ENCODE data around the gene PRAMEF2. TPM values are rescaled to one million over a fixed set of nuclear protein-coding genes. Genes with fewer than 3 reads are reported as not detected.
A peak's percentile ranks its signal among the peaks of the same experiment; 100 is the strongest.
"Not testable (repeated sequence)": the region's sequence is repeated elsewhere in the genome, so short reads cannot be mapped to it uniquely, and the experiment has no call there.

The PRAMEF2 gene
- total RNA-seq (not detected), polyA plus RNA-seq (not detected)

- H3K9me3 ChIP-seq (ENCODE audit: low read length); H3K4me1 Mint-ChIP-seq; CTCF ChIA-PET; H3K9me3 Mint-ChIP-seq; H3K4me3 Mint-ChIP-seq; H3K27ac ChIP-seq (ENCODE audit: low read depth, low read length); H3K27ac Mint-ChIP-seq; POLR2A ChIA-PET; H3K36me3 ChIP-seq (ENCODE audit: insufficient read depth, low read length); H3K36me3 Mint-ChIP-seq; H3K27me3 ChIP-seq (ENCODE audit: insufficient read depth, low read length, poor library complexity, severe bottlenecking); DNase-seq; H3K4me3 ChIP-seq (ENCODE audit: low read length); H3K4me1 ChIP-seq (ENCODE audit: insufficient read depth, low read length): not testable (repeated sequence)
- H3K27me3 Mint-ChIP-seq = peaks cover 11 to 17% of the 10 kb centered on the region in 2 donors
These were observed at the start of gene PRAMEF2 for GRCh38 chr1:12856786-12857185. TSS of gene PRAMEF2 (plus strand) at chr1:12857086. CDS start at chr1:12859010, 1,924 bp downstream.

- H3K9me3 Mint-ChIP-seq = peaks cover 4 to 11% (median 9%) of the 10 kb centered on the region in 5 donors
- peaks cover 19 to 51% of the 10 kb centered on the region in 2 donors for H3K27me3 Mint-ChIP-seq
- ChIA-PET CTCF (no interaction called here), POLR2A (no interaction called here)
- Histone ChIP-seq H3K27me3 (ENCODE audit: insufficient read depth, low read length, poor library complexity, severe bottlenecking) (no peaks in the 10 kb centered on the region), H3K4me3 (ENCODE audit: low read length) (no peak overlapping the region), H3K4me1 (ENCODE audit: insufficient read depth, low read length) (no peaks in the 10 kb centered on the region), H3K9me3 (ENCODE audit: low read length) (no peaks in the 10 kb centered on the region), H3K36me3 (ENCODE audit: insufficient read depth, low read length) (no peaks in the 10 kb centered on the region), H3K27ac (ENCODE audit: low read depth, low read length) (peak overlapping the region; percentile 24)
- H3K27ac Mint-ChIP-seq = no peak overlapping the region
- no peak for DNase-seq
- H3K4me3 Mint-ChIP-seq = no peak overlapping the region
- H3K4me1 Mint-ChIP-seq = no peaks in the 10 kb centered on the region
- peaks cover 0 to 2% (median 0%) of the 10 kb centered on the region in 3 donors for H3K36me3 Mint-ChIP-seq
These were observed 47.0 kb upstream of the PRAMEF2 start for GRCh38 chr1:12809933-12810332.

GRCh38 chr1:12810691-12811408 is 46.0 kb upstream of the PRAMEF2 start:
- Histone ChIP-seq H3K4me1 (ENCODE audit: insufficient read depth, low read length) (no peaks in the 10 kb centered on the region), H3K9me3 (ENCODE audit: low read length) (no peaks in the 10 kb centered on the region), H3K27me3 (ENCODE audit: insufficient read depth, low read length, poor library complexity, severe bottlenecking) (no peaks in the 10 kb centered on the region), H3K36me3 (ENCODE audit: insufficient read depth, low read length) (no peaks in the 10 kb centered on the region), H3K27ac (ENCODE audit: low read depth, low read length) (peak overlapping the region; percentile 24), H3K4me3 (ENCODE audit: low read length) (no peak overlapping the region)
- H3K27me3 Mint-ChIP-seq = peaks cover 21 to 42% of the 10 kb centered on the region in 2 donors
- POLR2A ChIA-PET = no interaction called here
- CTCF ChIA-PET = no interaction called here
- H3K27ac Mint-ChIP-seq = no peak overlapping the region
- peaks cover 0 to 6% (median 5%) of the 10 kb centered on the region in 5 donors for H3K9me3 Mint-ChIP-seq
- DNase-seq = no peak
- H3K36me3 Mint-ChIP-seq = peaks cover 0 to 2% (median 0%) of the 10 kb centered on the region in 3 donors
- H3K4me1 Mint-ChIP-seq = no peaks in the 10 kb centered on the region
- H3K4me3 Mint-ChIP-seq = no peak overlapping the region

- Mint-ChIP-seq H3K4me1 (no peaks in the 10 kb centered on the region), H3K27me3 (peaks cover 18 to 36% of the 10 kb centered on the region in 2 donors), H3K36me3 (peaks cover 0 to 2% (median 0%) of the 10 kb centered on the region in 3 donors), H3K4me3 (no peak overlapping the region), H3K9me3 (peaks cover 0 to 5% (median 1%) of the 10 kb centered on the region in 5 donors), H3K27ac (no peak overlapping the region)
- no peaks in the 10 kb centered on the region for H3K36me3 ChIP-seq (ENCODE audit: insufficient read depth, low read length)
- no peaks in the 10 kb centered on the region for H3K27me3 ChIP-seq (ENCODE audit: insufficient read depth, low read length, poor library complexity, severe bottlenecking)
- no peak for DNase-seq
- POLR2A ChIA-PET = no interaction called here
- no peak overlapping the region for H3K4me3 ChIP-seq (ENCODE audit: low read length)
- CTCF ChIA-PET = no interaction called here
- H3K4me1 ChIP-seq (ENCODE audit: insufficient read depth, low read length) = no peaks in the 10 kb centered on the region
- H3K9me3 ChIP-seq (ENCODE audit: low read length) = no peaks in the 10 kb centered on the region
- no peak overlapping the region for H3K27ac ChIP-seq (ENCODE audit: low read depth, low read length)
These were observed 45.5 kb upstream of the PRAMEF2 start for GRCh38 chr1:12811409-12811784.

- CTCF ChIA-PET; H3K9me3 ChIP-seq (ENCODE audit: low read length); H3K4me1 Mint-ChIP-seq; H3K4me1 ChIP-seq (ENCODE audit: insufficient read depth, low read length); H3K27ac Mint-ChIP-seq; H3K9me3 Mint-ChIP-seq; POLR2A ChIA-PET; H3K4me3 Mint-ChIP-seq; H3K36me3 ChIP-seq (ENCODE audit: insufficient read depth, low read length); H3K4me3 ChIP-seq (ENCODE audit: low read length); DNase-seq; H3K36me3 Mint-ChIP-seq; H3K27me3 ChIP-seq (ENCODE audit: insufficient read depth, low read length, poor library complexity, severe bottlenecking); H3K27ac ChIP-seq (ENCODE audit: low read depth, low read length): not testable (repeated sequence)
- H3K27me3 Mint-ChIP-seq = peaks cover 11 to 24% of the 10 kb centered on the region in 2 donors
These were observed 37.8 kb upstream of the PRAMEF2 start for GRCh38 chr1:12819061-12819460.

GRCh38 chr1:12831310-12831709 is 25.6 kb upstream of the PRAMEF2 start, which contains the start of gene PRAMEF11:
TSS of gene PRAMEF11 (minus strand) at chr1:12831410. CDS start at chr1:12828789, 2,621 bp downstream.
- CTCF ChIA-PET; H3K27ac Mint-ChIP-seq; H3K4me3 Mint-ChIP-seq; H3K4me1 Mint-ChIP-seq; POLR2A ChIA-PET; H3K4me1 ChIP-seq (ENCODE audit: insufficient read depth, low read length); DNase-seq; H3K9me3 ChIP-seq (ENCODE audit: low read length); H3K36me3 Mint-ChIP-seq; H3K27me3 ChIP-seq (ENCODE audit: insufficient read depth, low read length, poor library complexity, severe bottlenecking); H3K9me3 Mint-ChIP-seq; H3K27ac ChIP-seq (ENCODE audit: low read depth, low read length); H3K36me3 ChIP-seq (ENCODE audit: insufficient read depth, low read length); H3K4me3 ChIP-seq (ENCODE audit: low read length): not testable (repeated sequence)
- peaks cover 6 to 26% of the 10 kb centered on the region in 2 donors for H3K27me3 Mint-ChIP-seq

GRCh38 chr1:12833251-12833650 is 23.6 kb upstream of the PRAMEF2 start:
- H3K27ac Mint-ChIP-seq; H3K36me3 ChIP-seq (ENCODE audit: insufficient read depth, low read length); H3K4me3 Mint-ChIP-seq; H3K4me1 ChIP-seq (ENCODE audit: insufficient read depth, low read length); H3K9me3 Mint-ChIP-seq; H3K36me3 Mint-ChIP-seq; H3K4me3 ChIP-seq (ENCODE audit: low read length); H3K27me3 ChIP-seq (ENCODE audit: insufficient read depth, low read length, poor library complexity, severe bottlenecking); H3K4me1 Mint-ChIP-seq; H3K9me3 ChIP-seq (ENCODE audit: low read length); CTCF ChIA-PET; POLR2A ChIA-PET; DNase-seq; H3K27ac ChIP-seq (ENCODE audit: low read depth, low read length): not testable (repeated sequence)
- peaks cover 8 to 22% of the 10 kb centered on the region in 2 donors for H3K27me3 Mint-ChIP-seq

GRCh38 chr1:12848620-12849019 is 8.3 kb upstream of the PRAMEF2 start, which contains the start of gene HNRNPCL1:
TSS of gene HNRNPCL1 (minus strand) at chr1:12848720. CDS start at chr1:12848289, 431 bp downstream.
- H3K36me3 ChIP-seq (ENCODE audit: insufficient read depth, low read length); H3K27ac Mint-ChIP-seq; H3K4me3 Mint-ChIP-seq; DNase-seq; POLR2A ChIA-PET; H3K9me3 ChIP-seq (ENCODE audit: low read length); CTCF ChIA-PET; H3K4me1 Mint-ChIP-seq; H3K4me1 ChIP-seq (ENCODE audit: insufficient read depth, low read length); H3K27me3 ChIP-seq (ENCODE audit: insufficient read depth, low read length, poor library complexity, severe bottlenecking); H3K4me3 ChIP-seq (ENCODE audit: low read length); H3K36me3 Mint-ChIP-seq; H3K27ac ChIP-seq (ENCODE audit: low read depth, low read length): not testable (repeated sequence)
- peaks cover 3 to 18% of the 10 kb centered on the region in 2 donors for H3K27me3 Mint-ChIP-seq
- H3K9me3 Mint-ChIP-seq = peaks cover 0 to 17% (median 11%) of the 10 kb centered on the region in 5 donors

All from CD8-positive, alpha-beta memory T cell (primary cell).